ENCODE measurements around the gene DCTD. TPM values are rescaled to one million over a fixed set of nuclear protein-coding genes. Genes with fewer than 3 reads are reported as not detected.

The DCTD gene
- total and polyA plus RNA-seq, 4 donors, result 36.9 to 52.9 (median 44.7) TPM

- no peaks in the 10 kb centered on the region for H3K9me3 ChIP-seq (ENCODE audit: control insufficient read depth in 4 of 4, low read length in 3 of 4)
- no peak overlapping the region for H3K9ac ChIP-seq (ENCODE audit: low read depth in 1 of 2, low read length in 2 of 2)
- WGBS, result 97% methylated on average over 13 of the region's 13 CpGs
- peaks cover 0 to 11% (median 4%) of the 10 kb centered on the region in 4 donors for H3K36me3 ChIP-seq (ENCODE audit: control insufficient read depth in 4 of 4, insufficient read depth in 3 of 4, low read depth in 1 of 4, low read length in 3 of 4)
- no peak for DNase-seq (ENCODE audit: low spot score)
- H3K27ac ChIP-seq (ENCODE audit: low read depth in 1 of 2, low read length in 2 of 2), result no peak overlapping the region
- H3K27me3 ChIP-seq (ENCODE audit: control insufficient read depth in 4 of 4, insufficient read depth in 4 of 4, low read length in 3 of 4), result no peaks in the 10 kb centered on the region
- H3K4me1 ChIP-seq (ENCODE audit: control insufficient read depth in 4 of 4, insufficient read depth in 4 of 4, low read length in 3 of 4), result no peaks in the 10 kb centered on the region
- TF ChIP-seq CTCF (IDR thresholded peaks at IDR 0.05; ENCODE audit: low read depth, low read length, missing input control) (no peak), NR2F2 (IDR thresholded peaks at IDR 0.05) (no peak), GABPA (IDR thresholded peaks at IDR 0.05 in 1 of 2, conservative IDR thresholded peaks at IDR 0.05 in 1 of 2) (no peak), JUND (IDR thresholded peaks at IDR 0.05) (no peak), FOXA1 (IDR thresholded peaks at IDR 0.05) (no peak), EGR1 (IDR thresholded peaks at IDR 0.05; ENCODE audit: low read depth in 2 of 2) (no peak), RXRA (IDR thresholded peaks at IDR 0.05) (no peak), TAF1 (conservative IDR thresholded peaks at IDR 0.05) (no peak), RAD21 (IDR thresholded peaks at IDR 0.05) (no peak)
- H3K4me3 ChIP-seq (ENCODE audit: low read depth in 1 of 3, low read length in 3 of 3), result no peak overlapping the region
These were observed 44.3 kb downstream of the DCTD start for GRCh38 chr4:182872886-182873285.

- Histone ChIP-seq H3K9ac (ENCODE audit: low read depth in 1 of 2, low read length in 2 of 2) (no peak overlapping the region), H3K36me3 (ENCODE audit: control insufficient read depth in 4 of 4, insufficient read depth in 3 of 4, low read depth in 1 of 4, low read length in 3 of 4) (peaks cover 0 to 11% (median 4%) of the 10 kb centered on the region in 4 donors), H3K27me3 (ENCODE audit: control insufficient read depth in 4 of 4, insufficient read depth in 4 of 4, low read length in 3 of 4) (no peaks in the 10 kb centered on the region), H3K27ac (ENCODE audit: low read depth in 1 of 2, low read length in 2 of 2) (no peak overlapping the region), H3K4me1 (ENCODE audit: control insufficient read depth in 4 of 4, insufficient read depth in 4 of 4, low read length in 3 of 4) (no peaks in the 10 kb centered on the region), H3K9me3 (ENCODE audit: control insufficient read depth in 4 of 4, low read length in 3 of 4) (no peaks in the 10 kb centered on the region), H3K4me3 (ENCODE audit: low read depth in 1 of 3, low read length in 3 of 3) (no peak overlapping the region)
- no peak for DNase-seq (ENCODE audit: low spot score)
- no peak for TF ChIP-seq ZBTB33 (IDR thresholded peaks at IDR 0.05)
- TF ChIP-seq MAX (IDR thresholded peaks at IDR 0.05), result no peak
- TF ChIP-seq RXRA (IDR thresholded peaks at IDR 0.05), result no peak
- no peak for TF ChIP-seq REST (IDR thresholded peaks at IDR 0.05)
- no peak for TF ChIP-seq ATF3 (IDR thresholded peaks at IDR 0.05)
- no peak for TF ChIP-seq YY1 (IDR thresholded peaks at IDR 0.05)
- TF ChIP-seq NR2F2 (IDR thresholded peaks at IDR 0.05), result no peak
- TF ChIP-seq FOXA2 (IDR thresholded peaks at IDR 0.05), result no peak
- TF ChIP-seq HNF4G (IDR thresholded peaks at IDR 0.05), result no peak
- no peak for TF ChIP-seq CTCF (IDR thresholded peaks at IDR 0.05; ENCODE audit: low read depth, low read length, missing input control)
- TF ChIP-seq JUND (IDR thresholded peaks at IDR 0.05), result no peak
- no peak for TF ChIP-seq SP1 (IDR thresholded peaks at IDR 0.05)
- TF ChIP-seq GABPA (IDR thresholded peaks at IDR 0.05 in 1 of 2, conservative IDR thresholded peaks at IDR 0.05 in 1 of 2), result no peak
- WGBS, result 83% methylated on average over 9 of the region's 9 CpGs
These were observed 45.6 kb downstream of the DCTD start for GRCh38 chr4:182871616-182872015.

Measured in liver (tissue), 9 donors.